Epithelial cell of esophagus (primary cell): ENCODE measurements around the gene BPIFB4.

Source experiments
- DNase-seq: peaks from one replicate; pipeline ENCODE4 v3.0.0; 2010; ENCODE audit warnings: low read depth
- H3K4me3 ChIP-seq: 2 replicates; pipeline ENCODE4 v1.5.1; 2011; ENCODE audit warnings: mild to moderate bottlenecking, low read length, control low read depth
- TF ChIP-seq, protein P1 (sequence below): IDR thresholded peaks from 2 replicates; pipeline ENCODE4 v1.5.1; 2011; ENCODE audit warnings: low read depth, mild to moderate bottlenecking, low read length, control low read depth, inconsistent platforms; ENCODE audit not compliant: insufficient read depth; ENCODE audit errors: missing control alignments

BPIFB4 gene

DNA sequence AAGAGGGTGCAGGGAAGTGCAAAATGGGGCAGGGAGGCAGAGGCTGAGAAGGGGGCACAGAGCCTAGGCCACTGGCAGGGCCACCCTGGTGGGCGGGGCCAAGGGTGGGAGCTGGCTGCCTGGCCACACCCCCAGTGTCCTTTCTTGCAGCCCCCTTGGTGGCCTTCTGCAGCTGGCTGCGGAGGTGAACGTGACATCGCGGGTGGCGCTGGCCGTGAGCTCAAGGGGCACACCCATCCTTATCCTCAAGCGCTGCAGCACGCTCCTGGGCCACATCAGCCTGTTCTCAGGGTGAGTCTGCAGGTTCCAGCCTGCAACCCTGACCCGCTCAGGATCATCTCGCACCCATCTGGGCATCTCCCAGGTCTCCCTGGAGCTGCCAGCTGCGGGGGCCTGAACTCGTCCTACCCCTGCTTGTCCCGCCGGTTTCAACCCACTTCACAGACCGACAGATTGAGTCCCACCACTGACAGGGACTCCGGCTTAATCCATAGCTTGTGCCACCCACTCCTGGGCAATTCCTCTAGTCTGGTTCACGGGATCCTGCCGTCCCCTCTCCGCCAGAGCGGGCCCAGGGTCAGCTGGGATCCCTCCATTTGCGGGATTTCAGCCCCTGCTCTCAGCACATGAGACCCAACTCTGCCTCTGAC lies 19.6 kb upstream of the BPIFB4 start:
- H3K4me3 ChIP-seq, result no peak overlapping the region
- TF ChIP-seq, protein P1, sequence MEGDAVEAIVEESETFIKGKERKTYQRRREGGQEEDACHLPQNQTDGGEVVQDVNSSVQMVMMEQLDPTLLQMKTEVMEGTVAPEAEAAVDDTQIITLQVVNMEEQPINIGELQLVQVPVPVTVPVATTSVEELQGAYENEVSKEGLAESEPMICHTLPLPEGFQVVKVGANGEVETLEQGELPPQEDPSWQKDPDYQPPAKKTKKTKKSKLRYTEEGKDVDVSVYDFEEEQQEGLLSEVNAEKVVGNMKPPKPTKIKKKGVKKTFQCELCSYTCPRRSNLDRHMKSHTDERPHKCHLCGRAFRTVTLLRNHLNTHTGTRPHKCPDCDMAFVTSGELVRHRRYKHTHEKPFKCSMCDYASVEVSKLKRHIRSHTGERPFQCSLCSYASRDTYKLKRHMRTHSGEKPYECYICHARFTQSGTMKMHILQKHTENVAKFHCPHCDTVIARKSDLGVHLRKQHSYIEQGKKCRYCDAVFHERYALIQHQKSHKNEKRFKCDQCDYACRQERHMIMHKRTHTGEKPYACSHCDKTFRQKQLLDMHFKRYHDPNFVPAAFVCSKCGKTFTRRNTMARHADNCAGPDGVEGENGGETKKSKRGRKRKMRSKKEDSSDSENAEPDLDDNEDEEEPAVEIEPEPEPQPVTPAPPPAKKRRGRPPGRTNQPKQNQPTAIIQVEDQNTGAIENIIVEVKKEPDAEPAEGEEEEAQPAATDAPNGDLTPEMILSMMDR, result no peak
- DNase-seq, result no peak

DNA sequence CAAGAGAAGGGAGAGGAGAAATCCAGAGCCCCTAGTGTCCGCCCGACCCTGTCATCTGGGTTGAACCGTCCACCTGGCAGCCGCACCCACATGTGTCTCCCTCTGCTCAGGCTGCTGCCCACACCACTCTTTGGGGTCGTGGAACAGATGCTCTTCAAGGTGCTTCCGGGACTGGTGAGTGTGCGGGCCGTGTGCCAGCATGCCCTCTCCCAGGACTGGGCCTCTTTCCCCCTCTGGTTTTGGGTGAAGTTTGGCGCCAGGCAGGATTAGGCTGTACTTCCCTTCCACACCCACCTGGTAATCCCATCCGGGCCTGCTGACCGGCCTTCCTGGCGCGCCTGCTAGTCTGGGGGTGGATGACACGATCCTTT lies 17.8 kb upstream of the BPIFB4 start:
- DNase-seq, result no peak
- TF ChIP-seq, protein P1, result no peak
- no peak overlapping the region for H3K4me3 ChIP-seq

DNA sequence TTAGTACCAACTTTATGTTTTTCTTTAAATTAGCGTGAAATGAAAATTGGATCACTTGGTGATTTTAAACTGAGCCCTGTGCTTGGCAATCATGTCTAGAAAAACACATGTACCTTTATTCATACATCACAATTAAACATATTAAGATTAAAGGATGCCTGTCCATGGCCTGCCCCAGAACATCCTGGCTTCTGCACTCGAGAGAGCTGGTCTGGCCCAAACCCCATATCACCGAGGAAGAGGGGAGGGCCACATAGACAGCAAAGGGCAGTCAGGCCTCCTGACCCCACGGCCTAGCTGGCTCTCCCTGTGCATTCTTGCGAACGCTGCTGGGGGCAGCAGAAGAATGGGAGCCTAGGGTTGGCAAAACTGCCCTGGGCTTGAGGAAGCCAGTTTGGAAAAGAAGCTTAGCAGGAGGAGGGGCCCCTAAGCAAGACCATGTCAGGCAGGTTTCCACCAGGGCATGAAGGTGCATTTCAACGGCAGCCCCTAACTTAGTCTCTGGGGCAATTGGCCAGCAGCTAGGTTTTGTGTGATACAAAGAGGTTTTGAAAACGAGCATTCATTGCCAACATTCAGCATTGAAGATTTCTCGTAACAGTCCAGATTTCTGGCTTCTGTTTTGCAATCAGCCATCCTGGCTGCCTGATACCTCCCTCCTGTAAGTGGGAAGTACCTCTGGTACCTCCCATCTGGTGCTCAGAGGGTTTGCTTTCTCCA lies 17.2 kb upstream of the BPIFB4 start:
- no peak overlapping the region for H3K4me3 ChIP-seq
- TF ChIP-seq, protein P1, result no peak
- no peak for DNase-seq

DNA sequence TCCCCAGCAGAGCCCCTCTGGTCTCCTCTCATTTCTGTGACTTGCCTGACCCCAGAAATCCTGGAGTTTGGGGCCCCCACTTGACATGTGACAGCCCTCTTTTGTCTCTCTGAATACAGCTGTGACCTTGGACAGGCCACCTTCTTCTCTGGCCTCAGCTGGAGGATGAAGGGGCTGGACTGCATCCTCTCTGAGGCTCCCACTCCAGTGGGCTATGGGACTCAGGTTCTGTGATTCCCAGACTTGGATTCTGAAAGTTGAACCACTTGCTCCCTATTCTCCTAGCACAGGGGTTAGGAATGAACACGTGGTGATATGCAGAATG lies 16.7 kb upstream of the BPIFB4 start:
- no peak overlapping the region for H3K4me3 ChIP-seq
- no peak for DNase-seq
- TF ChIP-seq, protein P1, result no peak

DNA sequence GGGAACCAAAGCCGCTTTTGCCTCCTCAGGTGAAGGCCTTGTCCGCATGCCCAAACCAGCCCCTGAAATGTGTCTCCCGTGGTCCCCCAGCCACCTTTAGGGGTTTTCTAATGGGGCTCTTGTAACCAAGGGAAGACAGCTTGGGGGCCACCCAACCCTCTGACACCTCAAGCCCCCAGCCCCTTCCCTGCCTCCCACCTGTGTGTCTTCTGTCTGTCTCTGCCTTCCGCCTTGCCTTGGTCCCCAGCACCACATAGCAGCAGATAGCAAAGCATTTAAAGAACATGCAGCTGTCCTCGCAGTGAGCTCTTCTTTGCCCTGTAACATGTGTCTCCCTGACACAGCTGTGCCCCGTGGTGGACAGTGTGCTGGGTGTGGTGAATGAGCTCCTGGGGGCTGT lies 16.2 kb upstream of the BPIFB4 start:
- H3K4me3 ChIP-seq, result no peak overlapping the region
- no peak for DNase-seq
- TF ChIP-seq, protein P1, result no peak

DNA sequence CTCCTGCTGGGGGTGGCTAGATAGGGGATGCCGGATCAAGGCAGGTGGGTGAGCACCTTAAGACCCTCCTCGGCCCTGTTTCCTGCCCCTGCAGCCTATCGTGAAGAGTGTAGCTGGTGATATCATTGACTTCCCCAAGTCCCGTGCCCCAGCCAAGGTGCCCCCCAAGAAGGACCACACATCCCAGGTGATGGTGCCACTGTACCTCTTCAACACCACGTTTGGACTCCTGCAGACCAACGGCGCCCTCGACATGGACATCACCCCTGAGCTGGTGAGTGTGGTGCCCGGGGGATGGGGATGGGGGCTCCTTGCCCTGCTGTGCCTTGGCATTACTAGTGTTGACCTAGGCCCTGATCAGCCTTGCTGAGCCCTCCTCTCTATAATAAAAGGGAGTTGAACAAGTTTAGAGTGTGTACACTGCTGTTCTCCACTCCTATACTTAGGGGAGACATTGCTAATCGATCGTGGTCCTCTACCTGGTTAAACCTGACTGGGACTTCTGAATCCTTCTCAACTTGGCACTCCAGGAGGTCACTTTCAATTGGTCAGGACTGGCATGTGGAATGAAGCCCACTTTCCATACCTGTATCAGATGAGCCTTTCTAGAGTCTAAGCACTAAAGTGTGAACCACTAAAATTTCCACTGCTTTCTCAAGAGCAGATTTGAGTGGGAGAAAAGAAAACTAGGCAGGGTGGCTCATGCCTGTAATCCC lies 14.7 kb upstream of the BPIFB4 start:
- no peak for DNase-seq

More for the DNA sequence above, 14.7 kb upstream of the BPIFB4 start:
- TF ChIP-seq, protein P1, result no peak
- no peak overlapping the region for H3K4me3 ChIP-seq
